ENCODE results near the gene FHIP2A. TPM values are rescaled to one million over a fixed set of nuclear protein-coding genes. Genes with fewer than 3 reads are reported as not detected.

The FHIP2A gene
- total and polyA plus RNA-seq, 2 of the 4 experiments (the other 2 are of a cell fraction) = 10.7 to 16.5 TPM

DNA sequence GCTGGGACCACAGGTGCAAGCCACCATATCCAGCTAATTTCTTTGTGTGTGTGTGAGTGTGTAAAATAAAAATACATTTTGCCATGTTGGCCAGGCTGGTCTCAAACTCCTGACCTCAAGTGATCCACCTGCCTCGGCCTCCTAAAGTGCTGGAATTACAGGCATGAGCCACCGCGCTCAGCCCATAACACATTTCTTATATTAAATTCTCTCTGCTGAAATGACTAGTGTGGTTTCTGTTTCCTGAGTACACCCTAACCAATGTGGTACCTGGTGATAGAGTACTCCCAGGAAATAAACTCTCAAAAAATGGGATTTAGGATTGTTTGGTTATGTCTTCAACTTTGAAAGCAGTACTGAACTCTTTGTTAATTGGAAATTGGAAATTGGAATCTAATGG lies 19.4 kb upstream of the FHIP2A start:
- Histone ChIP-seq H3K14ac (replicated peaks; ENCODE audit: low read depth, low read length) (no peak overlapping the region), H3K18ac (ENCODE audit: low read depth, low read length) (no peak overlapping the region), H3K27ac (ENCODE audit: insufficient read depth, low read length) (no peak overlapping the region), H3K56ac (ENCODE audit: extremely low read depth, insufficient read depth, low read length) (no peak overlapping the region), H2AFZ (replicated peaks; ENCODE audit: low read length, poor library complexity) (no peak overlapping the region), H2BK5ac (ENCODE audit: low read depth, low read length, poor library complexity, severe bottlenecking) (no peak overlapping the region), H3K4me1 (ENCODE audit: control insufficient read depth, insufficient read depth, low read length) (peaks cover 2% of the 10 kb centered on the region; the same call in 1 of the 2 replicates), H3K9me1 (ENCODE audit: insufficient read depth, low read length) (no peaks in the 10 kb centered on the region), H3K4ac (ENCODE audit: low read depth, low read length) (no peak overlapping the region), H3K9me3 (ENCODE audit: control insufficient read depth, insufficient read depth, low read length) (no peaks in the 10 kb centered on the region), H3K4me3 (ENCODE audit: insufficient read depth, low read depth, low read length) (no peak overlapping the region), H4K20me1 (ENCODE audit: insufficient read depth, low read length) (no peaks in the 10 kb centered on the region), H3K79me1 (ENCODE audit: low read depth in 1 of 2, low read length in 2 of 2) (0 out of 4 replicates have a peak, but pooled peaks cover 0 to 5% of the 10 kb centered on the region in 2 experiments), H3K23ac (ENCODE audit: low read depth, low read length) (no peak overlapping the region), H3K36me3 (ENCODE audit: control insufficient read depth, insufficient read depth, low read length) (no peaks in the 10 kb centered on the region), H3K27me3 (ENCODE audit: control insufficient read depth, insufficient read depth, low read length) (no peaks in the 10 kb centered on the region), H3K9ac (ENCODE audit: low read depth, low read length) (no peak overlapping the region), H4K8ac (ENCODE audit: low read depth in 2 of 2, low read length in 2 of 2) (no peak overlapping the region), H2BK15ac (ENCODE audit: low read depth, low read length) (no peak overlapping the region), H4K91ac (ENCODE audit: insufficient read depth, low read depth, low read length) (no peak overlapping the region), H3K4me2 (ENCODE audit: low read depth, low read length) (no peak overlapping the region), H2BK120ac (ENCODE audit: low read depth, low read length) (no peak overlapping the region), H4K5ac (ENCODE audit: low read depth, low read length) (no peak overlapping the region), H2AK5ac (ENCODE audit: low read depth, low read length) (no peak overlapping the region), H2AK9ac (replicated peaks; ENCODE audit: low read depth, low read length, poor library complexity) (no peak overlapping the region), H2BK20ac (ENCODE audit: low read depth, low read length) (no peak overlapping the region)
- no peak for TF ChIP-seq CEBPB (IDR thresholded peaks at IDR 0.05; ENCODE audit: low read depth, low read length)
- no peak for TF ChIP-seq BHLHE40 (IDR thresholded peaks at IDR 0.05; ENCODE audit: low read depth, low read length)
- TF ChIP-seq MXI1 (IDR thresholded peaks at IDR 0.05; ENCODE audit: borderline replicate concordance, low read depth, low read length) = no peak
- TF ChIP-seq POLR2A (IDR thresholded peaks at IDR 0.05; ENCODE audit: low read depth, low read length) = no peak
- no peak for TF ChIP-seq FOS (IDR thresholded peaks at IDR 0.05; ENCODE audit: low read depth, low read length)
- no peak for TF ChIP-seq USF2 (IDR thresholded peaks at IDR 0.05; ENCODE audit: low read depth, low read length)
- no peak for TF ChIP-seq ELK1 (IDR thresholded peaks at IDR 0.05; ENCODE audit: borderline replicate concordance, low read depth, low read length)
- no peak for TF ChIP-seq CHD1 (IDR thresholded peaks at IDR 0.05; ENCODE audit: low read depth, low read length)
- no peak for TF ChIP-seq RFX5 (IDR thresholded peaks at IDR 0.05; ENCODE audit: low read depth, low read length)
- TF ChIP-seq CTCF (conservative IDR thresholded peaks at IDR 0.05; ENCODE audit: low read depth, low read length) = no peak
- no peak for TF ChIP-seq SMC3 (IDR thresholded peaks at IDR 0.05; ENCODE audit: low read depth, low read length)
- TF ChIP-seq MAZ (IDR thresholded peaks at IDR 0.05; ENCODE audit: borderline replicate concordance, low read depth, low read length) = no peak
- no peak for TF ChIP-seq MAFK (IDR thresholded peaks at IDR 0.05; ENCODE audit: low read depth, low read length)
- no peak for TF ChIP-seq RAD21 (IDR thresholded peaks at IDR 0.05; ENCODE audit: low read length)
- no peak for TF ChIP-seq RCOR1 (IDR thresholded peaks at IDR 0.05; ENCODE audit: insufficient replicate concordance, low read length)
- TF ChIP-seq NFE2L2 (IDR thresholded peaks at IDR 0.05; ENCODE audit: low read depth, low read length) = no peak
- CTCF ChIA-PET = no interaction called here
- POLR2A ChIA-PET (ENCODE audit: unreplicated experiment) = no interaction called here
- in situ Hi-C loops (cut with MboI; ENCODE audit: low sequenced_read_pairs) = no loop called here
- intact Hi-C loops (cut with micrococcal nuclease) = no loop called here
- WGBS, 2 experiments (ENCODE audit: extremely low coverage in 2 of 2, insufficient read length in 1 of 2) = no CpG with 5 or more reads among the region's 3 CpGs
- dilution Hi-C loops (cut with HindIII; ENCODE audit: low sequenced_read_pairs, unreplicated experiment) = no loop called here
- DNase-seq = no peak
- no TSS peak for BruUV-seq (replicated peaks)
- ATAC-seq (ENCODE audit: low read depth) = no peak

Measured in IMR-90 (cell line).